ENCODE measurements around the gene MARCHF11. TPM values are rescaled to one million over a fixed set of nuclear protein-coding genes. Genes with fewer than 3 reads are reported as not detected.

The MARCHF11 gene
- polyA plus RNA-seq, 3 donors: not detected

- no peak overlapping the region for H2AFZ ChIP-seq (ENCODE audit: insufficient read depth, low read depth, low read length, poor library complexity, severe bottlenecking)
- no peak overlapping the region for H3K27ac ChIP-seq (ENCODE audit: low read depth in 1 of 2, low read length in 2 of 2)
- no peaks in the 10 kb centered on the region for H3K4me1 ChIP-seq (ENCODE audit: control insufficient read depth in 1 of 2, insufficient read depth in 2 of 2, low read length in 2 of 2)
- no peak overlapping the region for H3K4me3 ChIP-seq (replicated peaks in 1 of 3; ENCODE audit: low read depth in 2 of 3, low read length in 3 of 3)
- TF ChIP-seq CTCF (IDR thresholded peaks at IDR 0.05): no peak
- no peaks in the 10 kb centered on the region for H3K36me3 ChIP-seq (replicated peaks in 1 of 2; ENCODE audit: control insufficient read depth in 1 of 2, insufficient read depth in 2 of 2, low read length in 2 of 2)
- H3K27me3 ChIP-seq (ENCODE audit: control insufficient read depth in 2 of 2, insufficient read depth in 2 of 2, low read length in 2 of 2): no peaks in the 10 kb centered on the region
- intact Hi-C loops (cut with micrococcal nuclease): no loop called here
- no peak overlapping the region for H3K4me2 ChIP-seq (replicated peaks; ENCODE audit: extremely low read depth, low read length, poor library complexity, severe bottlenecking)
- H3K4me1 Mint-ChIP-seq: no peaks in the 10 kb centered on the region
- no peak overlapping the region for H3K27ac Mint-ChIP-seq
- peaks cover 3 to 21% (median 8%) of the 10 kb centered on the region in 7 donors for H3K9me3 Mint-ChIP-seq
- no peaks in the 10 kb centered on the region for H4K20me1 ChIP-seq (ENCODE audit: insufficient read depth, low read length)
- H3K27me3 Mint-ChIP-seq (ENCODE audit: low read depth in 3 of 3): peaks cover 0 to 3% (median 0%) of the 10 kb centered on the region in 3 donors
- no peak overlapping the region for H3K9ac ChIP-seq (ENCODE audit: insufficient read depth, low read length, poor library complexity, severe bottlenecking)
- H3K9me3 ChIP-seq (replicated peaks in 1 of 2; ENCODE audit: control insufficient read depth in 1 of 2, insufficient read depth in 1 of 2, low read length in 2 of 2): peaks cover 12 to 15% of the 10 kb centered on the region in 2 donors
- WGBS (ENCODE audit: insufficient coverage): no CpG with 5 or more reads among the region's 7 CpGs
- no peaks in the 10 kb centered on the region for H3K79me2 ChIP-seq (ENCODE audit: insufficient read depth, low read length)
- no peaks in the 10 kb centered on the region for H3K36me3 Mint-ChIP-seq
- H3K4me3 Mint-ChIP-seq: no peak overlapping the region
- no peak for DNase-seq
Measured at GRCh38 chr5:16076657-16077056, 102.9 kb downstream of the MARCHF11 start.

- H3K36me3 ChIP-seq (replicated peaks in 1 of 2; ENCODE audit: control insufficient read depth in 1 of 2, insufficient read depth in 2 of 2, low read length in 2 of 2): no peaks in the 10 kb centered on the region
- no peak for TF ChIP-seq CTCF (IDR thresholded peaks at IDR 0.05)
- H3K27me3 Mint-ChIP-seq (ENCODE audit: low read depth in 3 of 3): peaks cover 0 to 3% (median 0%) of the 10 kb centered on the region in 3 donors
- no peaks in the 10 kb centered on the region for H3K27me3 ChIP-seq (ENCODE audit: control insufficient read depth in 2 of 2, insufficient read depth in 2 of 2, low read length in 2 of 2)
- no peak overlapping the region for H3K4me3 ChIP-seq (replicated peaks in 1 of 3; ENCODE audit: low read depth in 2 of 3, low read length in 3 of 3)
- WGBS (ENCODE audit: insufficient coverage): no CpG with 5 or more reads among the region's 4 CpGs
- no peak overlapping the region for H2AFZ ChIP-seq (ENCODE audit: insufficient read depth, low read depth, low read length, poor library complexity, severe bottlenecking)
- H3K27ac Mint-ChIP-seq: no peak overlapping the region
- H3K79me2 ChIP-seq (ENCODE audit: insufficient read depth, low read length): no peaks in the 10 kb centered on the region
- peaks cover 1 to 4% of the 10 kb centered on the region in 2 donors for H3K9me3 ChIP-seq (replicated peaks in 1 of 2; ENCODE audit: control insufficient read depth in 1 of 2, insufficient read depth in 1 of 2, low read length in 2 of 2)
- no peaks in the 10 kb centered on the region for H4K20me1 ChIP-seq (ENCODE audit: insufficient read depth, low read length)
- no peaks in the 10 kb centered on the region for H3K36me3 Mint-ChIP-seq
- intact Hi-C loops (cut with micrococcal nuclease): no loop called here
- no peak overlapping the region for H3K9ac ChIP-seq (ENCODE audit: insufficient read depth, low read length, poor library complexity, severe bottlenecking)
- no peak overlapping the region for H3K4me3 Mint-ChIP-seq
- no peaks in the 10 kb centered on the region for H3K4me1 ChIP-seq (ENCODE audit: control insufficient read depth in 1 of 2, insufficient read depth in 2 of 2, low read length in 2 of 2)
- H3K4me2 ChIP-seq (replicated peaks; ENCODE audit: extremely low read depth, low read length, poor library complexity, severe bottlenecking): no peak overlapping the region
- H3K27ac ChIP-seq (ENCODE audit: low read depth in 1 of 2, low read length in 2 of 2): no peak overlapping the region
- no peak for DNase-seq
- H3K9me3 Mint-ChIP-seq: peaks cover 0 to 8% (median 4%) of the 10 kb centered on the region in 7 donors
- no peaks in the 10 kb centered on the region for H3K4me1 Mint-ChIP-seq
Measured at GRCh38 chr5:16074358-16074757, 105.2 kb downstream of the MARCHF11 start.
